ENCODE results near the gene CAV2.

The CAV2 gene

GRCh38 chr7:116525298-116525912 lies 25.9 kb downstream of the CAV2 start:
- Histone ChIP-seq H3K27ac (replicated peaks; ENCODE audit: low read length) (no peak overlapping the region), H3K27me3 (ENCODE audit: control insufficient read depth in 3 of 3, insufficient read depth in 3 of 3, low read depth in 1 of 3, low read length in 3 of 3) (peaks cover 12 to 36% (median 27%) of the 10 kb centered on the region in 3 experiments)
- WGBS, 2 donors (ENCODE audit: extremely low coverage in 2 of 2, insufficient read length in 2 of 2, insufficient replicate concordance in 1 of 2) = no CpG with 5 or more reads among the region's 36 CpGs

DNA sequence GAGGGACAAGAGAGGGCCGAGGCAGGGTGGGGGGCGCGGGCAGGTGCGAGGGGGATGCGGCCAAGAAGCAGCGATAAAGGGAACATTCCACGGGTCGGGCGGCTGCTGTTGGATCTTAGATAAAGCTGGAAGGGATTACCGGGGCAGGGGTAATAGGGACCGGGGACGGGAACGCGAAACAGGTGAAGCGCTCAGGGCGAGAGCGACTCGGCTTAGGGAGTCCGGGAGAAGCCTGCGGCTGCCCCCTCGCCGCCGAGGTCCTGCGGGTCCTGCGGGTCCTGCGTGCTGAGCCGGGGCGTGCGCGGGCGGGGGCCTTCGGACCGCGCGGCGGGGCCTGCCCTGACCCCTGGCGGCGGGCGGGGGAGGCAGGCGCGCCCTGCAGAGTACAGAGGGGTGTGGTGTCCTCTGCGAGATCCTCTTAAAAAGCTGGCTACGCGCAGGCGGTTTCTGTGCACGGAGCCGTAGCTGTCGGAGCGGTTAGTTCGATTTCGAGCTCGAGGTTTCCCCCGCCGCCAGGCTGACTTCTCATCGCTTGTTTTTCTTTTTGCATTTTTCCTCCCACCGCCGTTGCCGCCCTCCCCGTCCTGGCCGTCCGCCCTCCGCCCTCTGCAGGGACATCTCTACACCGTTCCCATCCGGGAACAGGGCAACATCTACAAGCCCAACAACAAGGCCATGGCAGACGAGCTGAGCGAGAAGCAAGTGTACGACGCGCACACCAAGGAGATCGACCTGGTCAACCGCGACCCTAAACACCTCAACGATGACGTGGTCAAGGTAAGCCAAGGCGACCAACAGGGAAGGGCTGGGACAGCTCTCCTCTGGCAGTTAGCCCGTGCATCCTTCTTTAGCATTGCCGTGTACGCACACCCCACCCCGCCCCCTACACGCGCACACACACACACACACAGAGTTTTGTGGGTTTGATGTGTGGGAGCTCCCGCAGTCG lies 26.6 kb downstream of the CAV2 start:
- H2BK5ac ChIP-seq (ENCODE audit: low read length) = peak overlapping the region; percentile 77
- WGBS, 2 donors (ENCODE audit: extremely low coverage in 2 of 2, insufficient read length in 2 of 2, insufficient replicate concordance in 1 of 2) = no CpG with 5 or more reads among the region's 83 CpGs
- H2BK12ac ChIP-seq (ENCODE audit: low read length) = no peak overlapping the region
- H3K9me3 ChIP-seq (replicated peaks in 1 of 2; ENCODE audit: control insufficient read depth in 2 of 2, insufficient read depth in 1 of 2, low read depth in 1 of 2, low read length in 2 of 2) = no peaks in the 10 kb centered on the region
- peak overlapping the region; percentile 43 for H2BK15ac ChIP-seq (ENCODE audit: low read length)
- H3K23ac ChIP-seq (ENCODE audit: low read depth, low read length, poor library complexity) = peak overlapping the region; percentile 96
- DNase-seq (ENCODE audit: low spot score) = peak; percentile 71
- no peak overlapping the region for H3K27ac ChIP-seq (replicated peaks; ENCODE audit: low read length)
- peak overlapping the region; percentile 42 for H2AK5ac ChIP-seq (ENCODE audit: low read depth, low read length)
- H3K36me3 ChIP-seq (replicated peaks in 1 of 2; ENCODE audit: control insufficient read depth in 2 of 2, insufficient read depth in 2 of 2, low read length in 2 of 2) = no peaks in the 10 kb centered on the region
- no peaks in the 10 kb centered on the region for H3K79me1 ChIP-seq (ENCODE audit: low read depth, low read length)
- peak overlapping the region; percentile 49 to 74 for H3K4me3 ChIP-seq (ENCODE audit: low read length in 2 of 2)
- peak overlapping the region; percentile 96 for H3K4me2 ChIP-seq (ENCODE audit: insufficient read depth, low read length, poor library complexity, severe bottlenecking)
- peak overlapping the region; percentile 95 for H2BK120ac ChIP-seq (ENCODE audit: low read depth, low read length)
- peak overlapping the region; percentile 85 for H3K9ac ChIP-seq (ENCODE audit: low read depth, low read length, poor library complexity)
- H4K8ac ChIP-seq (ENCODE audit: low read depth, low read length) = peak overlapping the region; percentile 57
- H3K14ac ChIP-seq (ENCODE audit: low read length) = peak overlapping the region; percentile 49
- H3K4me1 ChIP-seq (ENCODE audit: control insufficient read depth in 2 of 2, insufficient read depth in 1 of 2, low read depth in 1 of 2, low read length in 2 of 2) = peaks cover 11 to 15% of the 10 kb centered on the region in 2 donors
- no peak overlapping the region for H3K4ac ChIP-seq (ENCODE audit: low read length)
- peak overlapping the region; percentile 92 for H2AFZ ChIP-seq (ENCODE audit: low read length)
- peaks cover 12 to 36% (median 27%) of the 10 kb centered on the region in 3 experiments for H3K27me3 ChIP-seq (ENCODE audit: control insufficient read depth in 3 of 3, insufficient read depth in 3 of 3, low read depth in 1 of 3, low read length in 3 of 3)
- peak overlapping the region; percentile 89 for H3K18ac ChIP-seq (ENCODE audit: low read length)
- no peak overlapping the region for H4K91ac ChIP-seq (ENCODE audit: low read depth, low read length, poor library complexity)

More at GRCh38 chr7:116525298-116525912, 25.9 kb downstream of the CAV2 start:
- DNase-seq (ENCODE audit: low spot score) = no peak
- no peak overlapping the region for H2BK12ac ChIP-seq (ENCODE audit: low read length)
- H2BK120ac ChIP-seq (ENCODE audit: low read depth, low read length) = peak overlapping the region; percentile 95
- H3K23ac ChIP-seq (ENCODE audit: low read depth, low read length, poor library complexity) = peak overlapping the region; percentile 96
- peak overlapping the region; percentile 77 for H3K18ac ChIP-seq (ENCODE audit: low read length)
- H4K8ac ChIP-seq (ENCODE audit: low read depth, low read length) = peak overlapping the region; percentile 26
- peak overlapping the region; percentile 92 for H2AFZ ChIP-seq (ENCODE audit: low read length)
- no peak overlapping the region for H3K14ac ChIP-seq (ENCODE audit: low read length)
- peak overlapping the region; percentile 80 for H3K9ac ChIP-seq (ENCODE audit: low read depth, low read length, poor library complexity)
- no peaks in the 10 kb centered on the region for H3K9me3 ChIP-seq (replicated peaks in 1 of 2; ENCODE audit: control insufficient read depth in 2 of 2, insufficient read depth in 1 of 2, low read depth in 1 of 2, low read length in 2 of 2)
- H4K91ac ChIP-seq (ENCODE audit: low read depth, low read length, poor library complexity) = no peak overlapping the region
- no peak overlapping the region for H3K4ac ChIP-seq (ENCODE audit: low read length)
- peak overlapping the region; percentile 96 for H3K4me2 ChIP-seq (ENCODE audit: insufficient read depth, low read length, poor library complexity, severe bottlenecking)
- peak overlapping the region; percentile 49 to 74 for H3K4me3 ChIP-seq (ENCODE audit: low read length in 2 of 2)
- H2BK15ac ChIP-seq (ENCODE audit: low read length) = peak overlapping the region; percentile 43
- no peaks in the 10 kb centered on the region for H3K79me1 ChIP-seq (ENCODE audit: low read depth, low read length)
- peak overlapping the region; percentile 42 for H2AK5ac ChIP-seq (ENCODE audit: low read depth, low read length)
- H2BK5ac ChIP-seq (ENCODE audit: low read length) = no peak overlapping the region
- H3K36me3 ChIP-seq (replicated peaks in 1 of 2; ENCODE audit: control insufficient read depth in 2 of 2, insufficient read depth in 2 of 2, low read length in 2 of 2) = no peaks in the 10 kb centered on the region
- peaks cover 11 to 15% of the 10 kb centered on the region in 2 donors for H3K4me1 ChIP-seq (ENCODE audit: control insufficient read depth in 2 of 2, insufficient read depth in 1 of 2, low read depth in 1 of 2, low read length in 2 of 2)

GRCh38 chr7:116526897-116527296 lies 27.4 kb downstream of the CAV2 start:
- Histone ChIP-seq H2BK5ac (ENCODE audit: low read length) (no peak overlapping the region), H3K4me1 (ENCODE audit: control insufficient read depth in 2 of 2, insufficient read depth in 1 of 2, low read depth in 1 of 2, low read length in 2 of 2) (peaks cover 11 to 15% of the 10 kb centered on the region in 2 donors), H3K79me1 (ENCODE audit: low read depth, low read length) (no peaks in the 10 kb centered on the region), H4K8ac (ENCODE audit: low read depth, low read length) (no peak overlapping the region), H3K23ac (ENCODE audit: low read depth, low read length, poor library complexity) (peak overlapping the region; percentile 96), H3K18ac (ENCODE audit: low read length) (no peak overlapping the region), H3K4me3 (ENCODE audit: low read length in 2 of 2) (peak overlapping the region in 1 of 2 donors; percentile 49), H3K9ac (ENCODE audit: low read depth, low read length, poor library complexity) (no peak overlapping the region), H2BK15ac (ENCODE audit: low read length) (no peak overlapping the region), H4K91ac (ENCODE audit: low read depth, low read length, poor library complexity) (no peak overlapping the region), H2AFZ (ENCODE audit: low read length) (peak overlapping the region; percentile 92), H3K9me3 (replicated peaks in 1 of 2; ENCODE audit: control insufficient read depth in 2 of 2, insufficient read depth in 1 of 2, low read depth in 1 of 2, low read length in 2 of 2) (no peaks in the 10 kb centered on the region), H3K27me3 (ENCODE audit: control insufficient read depth in 3 of 3, insufficient read depth in 3 of 3, low read depth in 1 of 3, low read length in 3 of 3) (peaks cover 12 to 36% (median 27%) of the 10 kb centered on the region in 3 experiments), H3K27ac (replicated peaks; ENCODE audit: low read length) (no peak overlapping the region), H3K4me2 (ENCODE audit: insufficient read depth, low read length, poor library complexity, severe bottlenecking) (peak overlapping the region; percentile 96), H2AK5ac (ENCODE audit: low read depth, low read length) (no peak overlapping the region), H3K36me3 (replicated peaks in 1 of 2; ENCODE audit: control insufficient read depth in 2 of 2, insufficient read depth in 2 of 2, low read length in 2 of 2) (no peaks in the 10 kb centered on the region), H3K14ac (ENCODE audit: low read length) (no peak overlapping the region), H3K4ac (ENCODE audit: low read length) (no peak overlapping the region), H2BK120ac (ENCODE audit: low read depth, low read length) (no peak overlapping the region), H2BK12ac (ENCODE audit: low read length) (no peak overlapping the region)
- no CpG with 5 or more reads among the region's 5 CpGs for WGBS, 2 donors (ENCODE audit: extremely low coverage in 2 of 2, insufficient read length in 2 of 2, insufficient replicate concordance in 1 of 2)
- no peak for DNase-seq (ENCODE audit: low spot score)

DNA sequence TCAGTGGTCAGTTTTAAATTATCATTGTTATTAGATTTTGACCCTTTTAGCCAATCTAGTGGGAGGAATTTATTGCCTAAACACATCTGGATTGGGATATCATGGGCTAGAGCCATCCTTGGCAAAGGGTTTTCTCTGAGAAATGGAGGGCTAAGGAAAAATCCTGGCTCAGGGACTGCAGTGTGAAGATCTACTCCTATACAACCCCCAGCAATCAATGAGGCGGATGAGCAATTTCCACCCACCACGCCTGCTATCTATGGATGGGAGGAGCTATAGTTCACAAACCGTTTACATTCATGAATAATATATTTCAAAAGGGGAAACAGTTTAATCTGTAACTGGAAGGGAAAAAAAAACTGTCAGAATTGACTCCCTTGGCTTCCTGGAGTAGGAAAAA lies 28.0 kb downstream of the CAV2 start:
- Histone ChIP-seq H2BK5ac (ENCODE audit: low read length) (no peak overlapping the region), H3K4me2 (ENCODE audit: insufficient read depth, low read length, poor library complexity, severe bottlenecking) (no peak overlapping the region), H2BK15ac (ENCODE audit: low read length) (no peak overlapping the region), H3K9ac (ENCODE audit: low read depth, low read length, poor library complexity) (no peak overlapping the region), H3K79me1 (ENCODE audit: low read depth, low read length) (no peaks in the 10 kb centered on the region), H3K27me3 (ENCODE audit: control insufficient read depth in 3 of 3, insufficient read depth in 3 of 3, low read depth in 1 of 3, low read length in 3 of 3) (peaks cover 12 to 36% (median 27%) of the 10 kb centered on the region in 3 experiments), H2AFZ (ENCODE audit: low read length) (no peak overlapping the region), H2AK5ac (ENCODE audit: low read depth, low read length) (no peak overlapping the region), H3K4me3 (ENCODE audit: low read length in 2 of 2) (no peak overlapping the region), H3K36me3 (replicated peaks in 1 of 2; ENCODE audit: control insufficient read depth in 2 of 2, insufficient read depth in 2 of 2, low read length in 2 of 2) (no peaks in the 10 kb centered on the region), H4K8ac (ENCODE audit: low read depth, low read length) (no peak overlapping the region), H3K4ac (ENCODE audit: low read length) (no peak overlapping the region), H3K23ac (ENCODE audit: low read depth, low read length, poor library complexity) (no peak overlapping the region), H3K14ac (ENCODE audit: low read length) (no peak overlapping the region), H4K91ac (ENCODE audit: low read depth, low read length, poor library complexity) (no peak overlapping the region), H3K4me1 (ENCODE audit: control insufficient read depth in 2 of 2, insufficient read depth in 1 of 2, low read depth in 1 of 2, low read length in 2 of 2) (peaks cover 9 to 15% of the 10 kb centered on the region in 2 donors), H3K18ac (ENCODE audit: low read length) (no peak overlapping the region), H2BK12ac (ENCODE audit: low read length) (no peak overlapping the region), H2BK120ac (ENCODE audit: low read depth, low read length) (no peak overlapping the region), H3K9me3 (replicated peaks in 1 of 2; ENCODE audit: control insufficient read depth in 2 of 2, insufficient read depth in 1 of 2, low read depth in 1 of 2, low read length in 2 of 2) (no peaks in the 10 kb centered on the region), H3K27ac (replicated peaks; ENCODE audit: low read length) (no peak overlapping the region)
- DNase-seq (ENCODE audit: low spot score) = no peak
- WGBS, 2 donors (ENCODE audit: extremely low coverage in 2 of 2, insufficient read length in 2 of 2, insufficient replicate concordance in 1 of 2) = no CpG with 5 or more reads among the region's 3 CpGs

All from neuronal stem cell (in vitro differentiated cells).